H1 (cell line): ENCODE data around the gene C4orf46. TPM values are rescaled to one million over a fixed set of nuclear protein-coding genes. Genes with fewer than 3 reads are reported as not detected.

Source experiments
- CTCF ChIA-PET: fragments of 300-600 bp; sonication (Branson Sonifier 250); formaldehyde crosslinking; loops from one replicate; lab custom pipeline; 2021; ENCODE audit not compliant: partially characterized antibody; lab: Charles Lee
- POLR2A ChIA-PET: fragments of 300-600 bp; sonication (Branson Sonifier 250); formaldehyde crosslinking; loops from one replicate; lab custom pipeline; 2021; ENCODE audit warnings: inconsistent platforms; ENCODE audit not compliant: partially characterized antibody; lab: Charles Lee
- DNase-seq, 2 experiments: peaks; one replicate each; pipeline versions ENCODE4 v3.0.0 to v3.0.0-alpha.2; 2010 to 2022; ENCODE audit warnings: low spot score in 2 of 2, low read depth in 1 of 2, mixed read lengths in 1 of 2
- FAIRE-seq: peaks from 2 replicates; lab custom pipeline; 2011; peaks lifted over from hg19 to GRCh38; lab: Jason Lieb, UNC
- H2AFZ ChIP-seq: 2 replicates; pipeline ENCODE4 v1.8.1; 2012; ENCODE audit warnings: low read length, inconsistent platforms
- H2AK5ac ChIP-seq: 2 replicates; pipeline ENCODE4 v1.6.1; 2013; ENCODE audit warnings: low read depth, low read length
- H2BK120ac ChIP-seq: replicated peaks from 2 replicates; pipeline ENCODE3; 2013; ENCODE audit warnings: low read depth, low read length, inconsistent platforms
- H2BK12ac ChIP-seq: 2 replicates; pipeline ENCODE4 v1.6.1; 2013; ENCODE audit warnings: low read depth, low read length
- H2BK15ac ChIP-seq: 2 replicates; pipeline ENCODE4 v1.6.1; 2013; ENCODE audit warnings: low read length
- H2BK20ac ChIP-seq: 2 replicates; pipeline ENCODE4 v1.6.1; 2013; ENCODE audit warnings: low read length
- H2BK5ac ChIP-seq: 2 replicates; pipeline ENCODE4 v1.6.1; 2013; ENCODE audit warnings: low read depth, low read length
- H3K14ac ChIP-seq: 2 replicates; pipeline ENCODE4 v1.6.1; 2013; ENCODE audit warnings: inconsistent platforms; ENCODE audit not compliant: insufficient read length
- H3K18ac ChIP-seq: 2 replicates; pipeline ENCODE4 v1.6.1; 2013; ENCODE audit warnings: low read length; ENCODE audit errors: extremely low read depth
- H3K23ac ChIP-seq: 2 replicates; pipeline ENCODE4 v1.6.1; 2013; ENCODE audit warnings: inconsistent platforms; ENCODE audit not compliant: insufficient read length
- H3K23me2 ChIP-seq: 2 replicates; pipeline ENCODE4 v1.6.1; 2013; ENCODE audit warnings: low read depth, low read length
- H3K27ac ChIP-seq: 2 replicates; pipeline ENCODE4 v1.6.1; 2011; ENCODE audit warnings: low read depth, low read length, inconsistent platforms
- H3K27me3 ChIP-seq, 4 experiments: replicated peaks in 1 of 4; 1 replicate in 1 of 4; 2 replicates in 3 of 4; pipeline versions ENCODE4 v1.6.1 to v1.8.1; 2011 to 2013; ENCODE audit warnings: low read length in 3 of 4, mild to moderate bottlenecking in 3 of 4, inconsistent platforms in 2 of 4, mixed read lengths in 2 of 4, moderate library complexity in 1 of 4; ENCODE audit not compliant: control insufficient read depth in 3 of 4, insufficient read depth in 3 of 4; ENCODE audit errors: extremely low read depth in 1 of 4
- H3K36me3 ChIP-seq, 4 experiments: 2 replicates each; pipeline versions ENCODE4 v1.6.1 to v1.8.1; 2011 to 2013; ENCODE audit warnings: mild to moderate bottlenecking in 4 of 4, low read length in 3 of 4, moderate library complexity in 2 of 4, control low read depth in 1 of 4, inconsistent platforms in 1 of 4; ENCODE audit not compliant: insufficient read depth in 4 of 4, control insufficient read depth in 2 of 4
- H3K4ac ChIP-seq: replicated peaks from 2 replicates; pipeline ENCODE3; 2013; ENCODE audit warnings: low read length, low read depth, mixed read lengths, inconsistent platforms; ENCODE audit not compliant: insufficient read length
- H3K4me1 ChIP-seq, 4 experiments: replicated peaks in 1 of 4; 1 replicate in 1 of 4; 2 replicates in 3 of 4; pipeline versions ENCODE4 v1.6.1 to v1.8.1; 2011 to 2013; ENCODE audit warnings: low read length in 3 of 4, inconsistent platforms in 2 of 4, mixed read lengths in 1 of 4; ENCODE audit not compliant: insufficient read depth in 4 of 4, control insufficient read depth in 3 of 4
- H3K4me2 ChIP-seq, 2 experiments: 2 replicates each; pipeline versions ENCODE4 v1.6.1 to v1.8.1; 2011 to 2013; ENCODE audit warnings: low read depth in 2 of 2, low read length in 2 of 2, control low read depth in 1 of 2, inconsistent platforms in 1 of 2, mild to moderate bottlenecking in 1 of 2; ENCODE audit not compliant: insufficient read depth in 1 of 2
- H3K4me3 ChIP-seq, 4 experiments: fragments of 200-600, 300-600 bp in 1 of 4; sonication (generic), shearing (Covaris generic), sonication (Bioruptor Twin) in 1 of 4; 2 replicates each; pipeline versions ENCODE4 v1.5.1 to v1.8.1; 2011 to 2016; ENCODE audit warnings: low read length in 4 of 4, low read depth in 3 of 4, control low read depth in 2 of 4, inconsistent platforms in 2 of 4, mild to moderate bottlenecking in 2 of 4, mixed read lengths in 1 of 4, moderate library complexity in 1 of 4; ENCODE audit not compliant: insufficient read depth in 2 of 4; ENCODE audit errors: extremely low read depth in 1 of 4
- H3K56ac ChIP-seq: replicated peaks from 2 replicates; pipeline ENCODE3; 2013; ENCODE audit warnings: low read depth, mild to moderate bottlenecking, mixed read lengths, low read length, inconsistent platforms; ENCODE audit not compliant: insufficient read length
- H3K79me1 ChIP-seq: 2 replicates; pipeline ENCODE4 v1.6.1; 2013; ENCODE audit warnings: low read depth, low read length, control low read depth
- H3K79me2 ChIP-seq, 2 experiments: 2 replicates each; pipeline versions ENCODE4 v1.6.1 to v1.8.1; 2012 to 2013; ENCODE audit warnings: low read length in 2 of 2, mild to moderate bottlenecking in 2 of 2, inconsistent platforms in 1 of 2; ENCODE audit not compliant: insufficient read depth in 2 of 2, control insufficient read depth in 1 of 2
- H3K9ac ChIP-seq, 4 experiments: replicated peaks in 1 of 4; 1 replicate in 1 of 4; 2 replicates in 3 of 4; pipeline versions ENCODE4 v1.6.1 to v1.8.1; 2011 to 2013; ENCODE audit warnings: low read depth in 3 of 4, low read length in 3 of 4, control low read depth in 2 of 4, mild to moderate bottlenecking in 2 of 4, moderate library complexity in 2 of 4, inconsistent platforms in 1 of 4; ENCODE audit errors: extremely low read depth in 1 of 4
- H3K9me3 ChIP-seq, 2 experiments: 2 replicates each; pipeline versions ENCODE4 v1.6.1 to v1.8.1; 2012 to 2013; ENCODE audit warnings: mild to moderate bottlenecking in 2 of 2, moderate library complexity in 2 of 2, control low read depth in 1 of 2, inconsistent platforms in 1 of 2, low read depth in 1 of 2, low read length in 1 of 2, mixed read lengths in 1 of 2; ENCODE audit not compliant: insufficient read depth in 2 of 2
- H4K20me1 ChIP-seq, 2 experiments: replicated peaks in 1 of 2; 2 replicates each; pipeline versions ENCODE3 to v1.8.1; 2011 to 2013; ENCODE audit warnings: inconsistent platforms in 2 of 2, low read length in 2 of 2, mild to moderate bottlenecking in 1 of 2; ENCODE audit not compliant: insufficient read depth in 2 of 2, control insufficient read depth in 1 of 2
- H4K5ac ChIP-seq: 2 replicates; pipeline ENCODE4 v1.6.1; 2013; ENCODE audit warnings: low read length, low read depth, mixed read lengths, inconsistent platforms; ENCODE audit not compliant: insufficient read length
- H4K8ac ChIP-seq: 2 replicates; pipeline ENCODE4 v1.8.0; 2013; ENCODE audit warnings: mild to moderate bottlenecking, moderate library complexity, low read length, inconsistent platforms; ENCODE audit not compliant: insufficient read depth; ENCODE audit errors: extremely low read depth
- H4K91ac ChIP-seq: replicated peaks from 2 replicates; pipeline ENCODE3; 2013; ENCODE audit warnings: low read length, mixed read lengths, inconsistent platforms; ENCODE audit not compliant: insufficient read length
- MAFK ChIP-seq: IDR thresholded peaks from 2 replicates; pipeline ENCODE4 v1.6.1; 2012; ENCODE audit warnings: low read depth, mild to moderate bottlenecking, improper control_type of control experiment, low read length
- NRF1 ChIP-seq: IDR thresholded peaks from 2 replicates; pipeline ENCODE4 v1.6.1; 2011; ENCODE audit warnings: mild to moderate bottlenecking, low read depth, low read length, improper control_type of control experiment
- WGBS, 2 experiments: shearing (Covaris generic) in 1 of 2; methylation state at CpG; one replicate each; pipeline versions ENCODE4 v1.1.6 to v1.1.7; 2013 to 2015; ENCODE audit warnings: low lambda C conversion rate in 2 of 2, mixed read lengths in 2 of 2, inconsistent platforms in 1 of 2, low coverage in 1 of 2, missing lambda C conversion rate in 1 of 2; ENCODE audit not compliant: insufficient replicate concordance in 2 of 2, insufficient coverage in 1 of 2, insufficient read length in 1 of 2; ENCODE audit errors: extremely low coverage in 1 of 2, missing lambda C conversion rate in 1 of 2; 5-methylcytosine and 5-hydroxymethylcytosine counted together
- polyA plus RNA-seq, 7 experiments: library from polyadenylated mRNA; depleted of rRNA in 3 of 7; stranded (reverse) in 5 of 7; unstranded in 2 of 7; fragments of >200 nt in 5 of 7; fragments of 200-250 nt in 2 of 7; gene quantifications; 1 replicate in 5 of 7; 2 replicates in 1 of 7; 4 replicates in 1 of 7; pipeline versions ENCODE4 v1.2.1 to v1.2.3, GENCODE V29; 2011 to 2013; ENCODE audit warnings: missing spikeins in 2 of 7, mixed read lengths in 2 of 7
- total RNA-seq: library from RNA; stranded (reverse); fragmentation: NEBNext Ultra II Directional; extraction: Animal tissue kit (Norgen Biotek cat#: 25700); gene quantifications from 2 replicates; pipeline ENCODE4 v1.2.1, GENCODE V29; 2021
- TF ChIP-seq, protein P1 (sequence below): IDR thresholded peaks from 2 replicates; pipeline ENCODE4 v1.6.1; 2012; ENCODE audit warnings: inconsistent platforms

Gene C4orf46
- total and polyA plus RNA-seq, 2 of the 8 experiments (the other 6 are each of a cell fraction or from before 2014, with no cell fraction given): 19.8 to 28.6 TPM

DNA sequence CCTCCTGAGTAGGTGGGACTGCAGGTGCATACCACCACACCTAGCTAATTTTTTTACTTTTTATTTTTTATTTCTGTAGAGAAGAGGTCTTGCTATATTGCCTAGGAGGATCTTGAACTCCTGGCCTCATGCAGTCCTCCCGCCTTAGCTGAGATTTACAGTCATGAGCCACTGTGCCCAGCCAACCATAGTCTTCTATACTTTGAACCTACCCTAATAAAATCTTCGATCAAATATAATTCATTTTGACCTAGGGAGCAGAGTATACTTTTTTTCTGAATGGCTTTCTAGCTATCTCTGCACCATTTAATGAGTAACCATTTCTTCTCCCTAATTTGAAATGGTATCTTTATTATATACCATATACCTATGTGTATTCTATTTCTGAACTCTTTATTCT, 7.1 kb upstream of the C4orf46 start:
- H4K20me1 ChIP-seq: peaks cover 0 to 1% of the 10 kb centered on the region in 2 experiments
- no peak overlapping the region for H3K4ac ChIP-seq
- H4K8ac ChIP-seq: no peak overlapping the region
- H3K79me2 ChIP-seq: no peaks in the 10 kb centered on the region
- ChIA-PET CTCF (interaction anchor here (0.7 to 1.5 kb wide), 2 partner anchors 10 to 11 kb away, joined by 4 to 8 read pairs; no protein-coding TSS in a partner anchor), POLR2A (interaction anchor here (0.8 kb wide), 1 partner anchor 14 kb away, joined by 3 read pairs; no protein-coding TSS in a partner anchor)
- H4K5ac ChIP-seq: no peak overlapping the region
- no peak overlapping the region for H3K9ac ChIP-seq
- no peak for DNase-seq
- H3K27ac ChIP-seq: no peak overlapping the region
- WGBS, 2 experiments: 85% methylated on average over 2 of the region's 2 CpGs; no CpG with 5 or more reads in 1 of the 2 experiments
- H2BK5ac ChIP-seq: no peak overlapping the region
- no peaks in the 10 kb centered on the region for H3K79me1 ChIP-seq
- no peak overlapping the region for H2BK15ac ChIP-seq
- H2AFZ ChIP-seq: no peak overlapping the region
- no peak overlapping the region for H3K56ac ChIP-seq
- H2AK5ac ChIP-seq: no peak overlapping the region
- no peak overlapping the region for H3K14ac ChIP-seq
- FAIRE-seq: no peak
- 0 out of 7 replicates have a peak, but pooled peaks cover 0 to 4% (median 0%) of the 10 kb centered on the region in 4 experiments for H3K4me1 ChIP-seq
- no peak overlapping the region for H3K23ac ChIP-seq
- no peaks in the 10 kb centered on the region for H3K9me3 ChIP-seq
- H4K91ac ChIP-seq: no peak overlapping the region
- H3K36me3 ChIP-seq: no peaks in the 10 kb centered on the region
- no peak overlapping the region for H2BK120ac ChIP-seq
- H3K18ac ChIP-seq: no peak overlapping the region
- no peaks in the 10 kb centered on the region for H3K23me2 ChIP-seq
- H2BK20ac ChIP-seq: no peak overlapping the region
- no peak overlapping the region for H3K4me3 ChIP-seq
- H3K27me3 ChIP-seq: no peaks in the 10 kb centered on the region
- no peak overlapping the region for H2BK12ac ChIP-seq
- TF ChIP-seq MAFK (no peak), NRF1 (no peak)
- TF ChIP-seq, protein P1, sequence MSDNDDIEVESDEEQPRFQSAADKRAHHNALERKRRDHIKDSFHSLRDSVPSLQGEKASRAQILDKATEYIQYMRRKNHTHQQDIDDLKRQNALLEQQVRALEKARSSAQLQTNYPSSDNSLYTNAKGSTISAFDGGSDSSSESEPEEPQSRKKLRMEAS: no peak
- H3K4me2 ChIP-seq: no peak overlapping the region
